Adrenal gland (tissue), 5 donors: ENCODE measurements around the gene AK8.

Source experiments
- CTCF ChIP-seq, 6 experiments: fragments of 450-650 bp in 4 of 6; fragments of 200-600 bp in 2 of 6; sonication (generic) in 1 of 6; IDR thresholded peaks; 1 replicate in 5 of 6; 2 replicates in 1 of 6; pipeline versions ENCODE4 v1.5.1 to v1.8.0; 2016 to 2021; ENCODE audit warnings: antibody characterized with exemption in 6 of 6, mild to moderate bottlenecking in 2 of 6, moderate library complexity in 1 of 6
- POLR2A ChIP-seq, 2 donors: fragments of 450-650 bp; IDR thresholded peaks; one replicate each; pipeline ENCODE4 v1.6.1; 2017; ENCODE audit warnings: antibody characterized with exemption in 2 of 2, mild to moderate bottlenecking in 2 of 2, moderate library complexity in 1 of 2
- donor health status: DM: no; HTN: no; CAD: no.

- TF ChIP-seq CTCF (IDR thresholded peaks at IDR 0.05) (no peak), POLR2A (IDR thresholded peaks at IDR 0.05) (no peak)
Observed at GRCh38 chr9:132883349-132884294, 5.5 kb upstream of the AK8 start.
